SK-N-SH (cell line): ENCODE data around the gene MCCC2.

ENCODE experiments used
- MXI1 ChIP-seq: IDR thresholded peaks from 2 replicates; pipeline ENCODE4 v1.6.1; 2012; ENCODE audit warnings: mild to moderate bottlenecking, low read depth, low read length, improper control_type of control experiment
- POLR2AphosphoS5 ChIP-seq: IDR thresholded peaks from 2 replicates; pipeline ENCODE4 v1.6.1; 2012; ENCODE audit warnings: low read depth, low read length
- TF ChIP-seq, protein P1 (sequence below): fragments of 200-600 bp; sonication (generic); IDR thresholded peaks from 2 replicates; pipeline ENCODE4 v1.6.1; 2017; ENCODE audit warnings: antibody characterized with exemption, mild to moderate bottlenecking, moderate library complexity
- TF ChIP-seq, protein P2 (sequence below): IDR thresholded peaks from 2 replicates; pipeline ENCODE4 v1.4.0; 2012; ENCODE audit warnings: low read depth, borderline replicate concordance

DNA sequence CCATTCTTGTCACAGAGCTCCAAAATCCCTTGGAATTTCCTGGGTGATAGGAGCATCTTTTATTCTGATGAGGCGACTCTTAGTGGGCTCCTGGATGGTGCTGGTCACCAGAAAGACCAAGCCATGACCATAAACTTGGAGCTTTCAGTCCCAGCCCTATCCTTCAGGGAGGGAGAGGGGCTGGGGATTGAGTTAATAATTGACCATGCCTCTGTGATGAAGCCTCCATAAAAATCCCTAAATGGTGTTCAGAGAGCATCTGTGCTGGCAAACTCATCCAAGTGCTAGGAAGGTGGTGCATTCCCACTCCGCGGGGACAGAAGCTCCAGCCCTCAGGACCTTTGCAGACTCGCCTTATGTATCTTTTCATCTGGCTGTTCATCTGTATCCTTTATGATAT is 28.7 kb downstream of the MCCC2 start:
- no peak for TF ChIP-seq POLR2AphosphoS5
- TF ChIP-seq, protein P1, sequence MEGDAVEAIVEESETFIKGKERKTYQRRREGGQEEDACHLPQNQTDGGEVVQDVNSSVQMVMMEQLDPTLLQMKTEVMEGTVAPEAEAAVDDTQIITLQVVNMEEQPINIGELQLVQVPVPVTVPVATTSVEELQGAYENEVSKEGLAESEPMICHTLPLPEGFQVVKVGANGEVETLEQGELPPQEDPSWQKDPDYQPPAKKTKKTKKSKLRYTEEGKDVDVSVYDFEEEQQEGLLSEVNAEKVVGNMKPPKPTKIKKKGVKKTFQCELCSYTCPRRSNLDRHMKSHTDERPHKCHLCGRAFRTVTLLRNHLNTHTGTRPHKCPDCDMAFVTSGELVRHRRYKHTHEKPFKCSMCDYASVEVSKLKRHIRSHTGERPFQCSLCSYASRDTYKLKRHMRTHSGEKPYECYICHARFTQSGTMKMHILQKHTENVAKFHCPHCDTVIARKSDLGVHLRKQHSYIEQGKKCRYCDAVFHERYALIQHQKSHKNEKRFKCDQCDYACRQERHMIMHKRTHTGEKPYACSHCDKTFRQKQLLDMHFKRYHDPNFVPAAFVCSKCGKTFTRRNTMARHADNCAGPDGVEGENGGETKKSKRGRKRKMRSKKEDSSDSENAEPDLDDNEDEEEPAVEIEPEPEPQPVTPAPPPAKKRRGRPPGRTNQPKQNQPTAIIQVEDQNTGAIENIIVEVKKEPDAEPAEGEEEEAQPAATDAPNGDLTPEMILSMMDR, result no peak
- TF ChIP-seq, protein P2, sequence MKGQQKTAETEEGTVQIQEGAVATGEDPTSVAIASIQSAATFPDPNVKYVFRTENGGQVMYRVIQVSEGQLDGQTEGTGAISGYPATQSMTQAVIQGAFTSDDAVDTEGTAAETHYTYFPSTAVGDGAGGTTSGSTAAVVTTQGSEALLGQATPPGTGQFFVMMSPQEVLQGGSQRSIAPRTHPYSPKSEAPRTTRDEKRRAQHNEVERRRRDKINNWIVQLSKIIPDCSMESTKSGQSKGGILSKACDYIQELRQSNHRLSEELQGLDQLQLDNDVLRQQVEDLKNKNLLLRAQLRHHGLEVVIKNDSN, result no peak
- TF ChIP-seq MXI1, result no peak
